Lower leg skin (tissue), 3 donors: Measurements from ENCODE around the gene VEGFC.

Experiments used
- POLR2A ChIP-seq, 2 donors: fragments of 450-650 bp; IDR thresholded peaks; one replicate each; pipeline ENCODE4 v1.6.1; 2016 to 2017; ENCODE audit warnings: antibody characterized with exemption in 2 of 2, mild to moderate bottlenecking in 1 of 2, moderate library complexity in 1 of 2
- TF ChIP-seq, protein P1 (sequence below), 3 donors: fragments of 450-650 bp; IDR thresholded peaks; one replicate each; pipeline ENCODE4 v1.5.1; 2016; ENCODE audit warnings: antibody characterized with exemption in 3 of 3, mild to moderate bottlenecking in 3 of 3, moderate library complexity in 2 of 3

DNA sequence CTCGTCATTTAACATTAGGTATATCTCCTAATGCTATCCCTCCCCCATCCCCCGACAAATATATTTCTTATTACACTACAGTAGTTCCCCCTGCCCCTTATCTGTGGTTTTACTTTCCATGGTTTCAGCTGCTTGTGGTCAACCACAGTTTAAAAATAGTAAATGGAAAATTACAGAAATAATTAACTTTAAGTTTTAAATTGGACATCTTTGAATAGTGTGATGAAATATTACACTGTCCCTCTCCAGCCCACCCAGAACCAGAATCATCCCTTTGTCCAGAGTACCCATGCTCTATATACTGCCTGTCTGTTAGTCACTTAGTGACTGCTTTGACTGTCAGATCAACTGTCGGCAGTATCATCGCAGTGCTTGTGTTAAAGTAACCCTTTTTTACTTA is 47.4 kb upstream of the VEGFC start:
- TF ChIP-seq, protein P1, sequence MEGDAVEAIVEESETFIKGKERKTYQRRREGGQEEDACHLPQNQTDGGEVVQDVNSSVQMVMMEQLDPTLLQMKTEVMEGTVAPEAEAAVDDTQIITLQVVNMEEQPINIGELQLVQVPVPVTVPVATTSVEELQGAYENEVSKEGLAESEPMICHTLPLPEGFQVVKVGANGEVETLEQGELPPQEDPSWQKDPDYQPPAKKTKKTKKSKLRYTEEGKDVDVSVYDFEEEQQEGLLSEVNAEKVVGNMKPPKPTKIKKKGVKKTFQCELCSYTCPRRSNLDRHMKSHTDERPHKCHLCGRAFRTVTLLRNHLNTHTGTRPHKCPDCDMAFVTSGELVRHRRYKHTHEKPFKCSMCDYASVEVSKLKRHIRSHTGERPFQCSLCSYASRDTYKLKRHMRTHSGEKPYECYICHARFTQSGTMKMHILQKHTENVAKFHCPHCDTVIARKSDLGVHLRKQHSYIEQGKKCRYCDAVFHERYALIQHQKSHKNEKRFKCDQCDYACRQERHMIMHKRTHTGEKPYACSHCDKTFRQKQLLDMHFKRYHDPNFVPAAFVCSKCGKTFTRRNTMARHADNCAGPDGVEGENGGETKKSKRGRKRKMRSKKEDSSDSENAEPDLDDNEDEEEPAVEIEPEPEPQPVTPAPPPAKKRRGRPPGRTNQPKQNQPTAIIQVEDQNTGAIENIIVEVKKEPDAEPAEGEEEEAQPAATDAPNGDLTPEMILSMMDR (IDR thresholded peaks at IDR 0.05), result no peak
- no peak for TF ChIP-seq POLR2A (IDR thresholded peaks at IDR 0.05)
